ENCODE data around the gene DUXB.

GRCh38 chr16:75648265-75649076 lies 52.8 kb downstream of the DUXB start:
- TF ChIP-seq GABPA (IDR thresholded peaks at IDR 0.05; ENCODE audit: low read depth, low read length) (no peak), GABPA (CRISPR knock-in tag; IDR thresholded peaks at IDR 0.05; ENCODE audit: low read depth) (peak; percentile 69), FOXP4 (CRISPR knock-in tag; IDR thresholded peaks at IDR 0.05) (no peak; the same call in 1 of the 2 replicates), SMC3 (IDR thresholded peaks at IDR 0.05; ENCODE audit: low read length) (no peak), MXD4 (CRISPR knock-in tag; IDR thresholded peaks at IDR 0.05) (no peak; the same call in 1 of the 2 replicates)
